Measurements from ENCODE around the gene CCDC195.

- TF ChIP-seq CTCF (IDR thresholded peaks at IDR 0.05) (no peak), POLR2A (IDR thresholded peaks at IDR 0.05) (no peak)
Observed at GRCh38 chr2:224691563-224691962, 24.6 kb downstream of the CCDC195 start.

Measured in testis (tissue), 2 donors.